Measurements from ENCODE around the gene FOXRED1. TPM values are rescaled to one million over a fixed set of nuclear protein-coding genes. Genes with fewer than 3 reads are reported as not detected.

The FOXRED1 gene
- total RNA-seq, 1 experiment from 2014 or later = 28.2 TPM

- BruUV-seq (replicated peaks) = no TSS peak
- intact Hi-C loops (cut with micrococcal nuclease) = no loop called here
Measured at GRCh38 chr11:126231725-126232459, 37.1 kb upstream of the FOXRED1 start.

GRCh38 chr11:126232683-126233082, 36.3 kb upstream of the FOXRED1 start:
- H3K4me3 Mint-ChIP-seq (ENCODE audit: unreplicated experiment) = no peak overlapping the region
- intact Hi-C loops (cut with micrococcal nuclease) = no loop called here
- TF ChIP-seq, protein P1, sequence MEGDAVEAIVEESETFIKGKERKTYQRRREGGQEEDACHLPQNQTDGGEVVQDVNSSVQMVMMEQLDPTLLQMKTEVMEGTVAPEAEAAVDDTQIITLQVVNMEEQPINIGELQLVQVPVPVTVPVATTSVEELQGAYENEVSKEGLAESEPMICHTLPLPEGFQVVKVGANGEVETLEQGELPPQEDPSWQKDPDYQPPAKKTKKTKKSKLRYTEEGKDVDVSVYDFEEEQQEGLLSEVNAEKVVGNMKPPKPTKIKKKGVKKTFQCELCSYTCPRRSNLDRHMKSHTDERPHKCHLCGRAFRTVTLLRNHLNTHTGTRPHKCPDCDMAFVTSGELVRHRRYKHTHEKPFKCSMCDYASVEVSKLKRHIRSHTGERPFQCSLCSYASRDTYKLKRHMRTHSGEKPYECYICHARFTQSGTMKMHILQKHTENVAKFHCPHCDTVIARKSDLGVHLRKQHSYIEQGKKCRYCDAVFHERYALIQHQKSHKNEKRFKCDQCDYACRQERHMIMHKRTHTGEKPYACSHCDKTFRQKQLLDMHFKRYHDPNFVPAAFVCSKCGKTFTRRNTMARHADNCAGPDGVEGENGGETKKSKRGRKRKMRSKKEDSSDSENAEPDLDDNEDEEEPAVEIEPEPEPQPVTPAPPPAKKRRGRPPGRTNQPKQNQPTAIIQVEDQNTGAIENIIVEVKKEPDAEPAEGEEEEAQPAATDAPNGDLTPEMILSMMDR (IDR thresholded peaks at IDR 0.05; ENCODE audit: unreplicated experiment) = no peak
- no TSS peak for BruUV-seq (replicated peaks)
- no peaks in the 10 kb centered on the region for H3K9me3 Mint-ChIP-seq (ENCODE audit: unreplicated experiment)
- DNase-seq (ENCODE audit: unreplicated experiment) = no peak
- H3K27me3 Mint-ChIP-seq (ENCODE audit: insufficient read depth, unreplicated experiment) = no peaks in the 10 kb centered on the region
- ChIA-PET POLR2A (no interaction called here), CTCF (interaction anchor here (1.2 kb wide), 1 partner anchor 17 kb away, joined by 3 read pairs; no protein-coding TSS in a partner anchor)
- H3K4me1 Mint-ChIP-seq (ENCODE audit: insufficient read depth, unreplicated experiment) = no peaks in the 10 kb centered on the region
- no peak overlapping the region for H3K27ac Mint-ChIP-seq (ENCODE audit: low read depth, unreplicated experiment)
- H3K36me3 Mint-ChIP-seq (ENCODE audit: insufficient read depth, unreplicated experiment) = peaks cover 32% of the 10 kb centered on the region

More at GRCh38 chr11:126231725-126232459, 37.1 kb upstream of the FOXRED1 start:
- TF ChIP-seq, protein P1 (IDR thresholded peaks at IDR 0.05; ENCODE audit: unreplicated experiment) = no peak
- H3K27me3 Mint-ChIP-seq (ENCODE audit: insufficient read depth, unreplicated experiment) = no peaks in the 10 kb centered on the region
- H3K27ac Mint-ChIP-seq (ENCODE audit: low read depth, unreplicated experiment) = no peak overlapping the region
- H3K36me3 Mint-ChIP-seq (ENCODE audit: insufficient read depth, unreplicated experiment) = peaks cover 31% of the 10 kb centered on the region
- POLR2A ChIA-PET = interaction anchor here (2.9 to 3.1 kb wide), 2 partner anchors 20 to 36 kb away, joined by 9 to 14 read pairs; partner anchors contain the start of genes FAM118B, FOXRED1, RPUSD4 and SRPRA
- H3K4me1 Mint-ChIP-seq (ENCODE audit: insufficient read depth, unreplicated experiment) = no peaks in the 10 kb centered on the region
- peak; percentile 18 for DNase-seq (ENCODE audit: unreplicated experiment)
- no peaks in the 10 kb centered on the region for H3K9me3 Mint-ChIP-seq (ENCODE audit: unreplicated experiment)
- H3K4me3 Mint-ChIP-seq (ENCODE audit: unreplicated experiment) = no peak overlapping the region
- CTCF ChIA-PET = interaction anchor here (1.3 kb wide), 1 partner anchor 22 kb away, joined by 3 read pairs; no protein-coding TSS in a partner anchor

DNA sequence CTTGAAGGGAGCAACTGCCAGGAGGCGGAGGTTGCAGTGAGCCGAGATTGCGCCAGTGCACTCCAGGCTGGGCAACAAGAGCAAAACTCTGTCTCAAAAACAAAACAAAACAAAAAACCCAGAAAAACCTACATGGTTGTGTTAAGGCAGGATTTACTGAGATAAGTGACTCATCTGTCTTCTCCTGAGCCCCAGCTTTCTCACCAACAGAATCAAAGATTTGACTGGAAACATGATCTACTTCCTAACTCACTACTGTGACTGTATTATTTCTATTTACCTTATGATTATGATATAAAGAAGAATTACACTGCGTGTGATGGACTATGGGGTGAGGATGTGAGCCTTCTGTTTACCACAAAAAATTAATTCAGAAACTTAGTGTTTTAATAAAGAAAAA, 35.6 kb upstream of the FOXRED1 start:
- no TSS peak for BruUV-seq (replicated peaks)
- intact Hi-C loops (cut with micrococcal nuclease) = no loop called here
- H3K27me3 Mint-ChIP-seq (ENCODE audit: insufficient read depth, unreplicated experiment) = no peaks in the 10 kb centered on the region
- no peaks in the 10 kb centered on the region for H3K9me3 Mint-ChIP-seq (ENCODE audit: unreplicated experiment)
- H3K36me3 Mint-ChIP-seq (ENCODE audit: insufficient read depth, unreplicated experiment) = peaks cover 39% of the 10 kb centered on the region
- H3K4me1 Mint-ChIP-seq (ENCODE audit: insufficient read depth, unreplicated experiment) = no peaks in the 10 kb centered on the region
- CTCF ChIA-PET = interaction anchor here (1.2 kb wide), 1 partner anchor 17 kb away, joined by 3 read pairs; no protein-coding TSS in a partner anchor
- no peak overlapping the region for H3K4me3 Mint-ChIP-seq (ENCODE audit: unreplicated experiment)
- no peak overlapping the region for H3K27ac Mint-ChIP-seq (ENCODE audit: low read depth, unreplicated experiment)
- no peak for DNase-seq (ENCODE audit: unreplicated experiment)
- TF ChIP-seq, protein P1 (IDR thresholded peaks at IDR 0.05; ENCODE audit: unreplicated experiment) = no peak
- POLR2A ChIA-PET = no interaction called here

- intact Hi-C loops (cut with micrococcal nuclease) = no loop called here
- BruUV-seq (replicated peaks) = no TSS peak
- H3K9me3 Mint-ChIP-seq (ENCODE audit: unreplicated experiment) = no peaks in the 10 kb centered on the region
- no peak overlapping the region for H3K27ac Mint-ChIP-seq (ENCODE audit: low read depth, unreplicated experiment)
- TF ChIP-seq, protein P1 (IDR thresholded peaks at IDR 0.05; ENCODE audit: unreplicated experiment) = no peak
- CTCF ChIA-PET = interaction anchor here (0.5 kb wide), 1 partner anchor 1911 kb away, joined by 3 read pairs; no protein-coding TSS in a partner anchor
- POLR2A ChIA-PET = interaction anchor here (1.0 kb wide), 1 partner anchor 10 kb away, joined by 3 read pairs; no protein-coding TSS in a partner anchor
- H3K27me3 Mint-ChIP-seq (ENCODE audit: insufficient read depth, unreplicated experiment) = no peaks in the 10 kb centered on the region
- peaks cover 6% of the 10 kb centered on the region for H3K36me3 Mint-ChIP-seq (ENCODE audit: insufficient read depth, unreplicated experiment)
- DNase-seq (ENCODE audit: unreplicated experiment) = no peak
- no peaks in the 10 kb centered on the region for H3K4me1 Mint-ChIP-seq (ENCODE audit: insufficient read depth, unreplicated experiment)
- H3K4me3 Mint-ChIP-seq (ENCODE audit: unreplicated experiment) = no peak overlapping the region
Measured at GRCh38 chr11:126246636-126247035, 22.3 kb upstream of the FOXRED1 start.

Measured in MCF 10A (cell line).